H1 (cell line): ENCODE measurements around the gene CLDN9. TPM values are rescaled to one million over a fixed set of nuclear protein-coding genes. Genes with fewer than 3 reads are reported as not detected.

ENCODE experiments used
- EZH2 ChIP-seq: fragments of 200-600 bp; sonication (generic); IDR thresholded peaks from 2 replicates; pipeline ENCODE4 v1.7.1; 2012; ENCODE audit warnings: low read depth, mild to moderate bottlenecking, moderate library complexity, low read length, inconsistent platforms; ENCODE audit not compliant: severe bottlenecking
- SIX5 ChIP-seq: IDR thresholded peaks from 2 replicates; pipeline ENCODE4 v1.6.1; 2011; ENCODE audit warnings: mild to moderate bottlenecking, low read depth, low read length
- SUZ12 ChIP-seq: fragments of 200-600 bp; sonication (generic); IDR thresholded peaks from 2 replicates; pipeline ENCODE4 v1.6.1; 2012; ENCODE audit warnings: mild to moderate bottlenecking, inconsistent platforms, low read length, moderate library complexity, mixed read lengths
- TAF7 ChIP-seq: optimal IDR thresholded peaks from 2 replicates; pipeline ENCODE3; 2011; ENCODE audit warnings: low read depth, mild to moderate bottlenecking, inconsistent platforms, low read length, moderate library complexity, borderline replicate concordance
- polyA plus RNA-seq, 7 experiments: library from polyadenylated mRNA; depleted of rRNA in 3 of 7; stranded (reverse) in 5 of 7; unstranded in 2 of 7; fragments of >200 nt in 5 of 7; fragments of 200-250 nt in 2 of 7; gene quantifications; 1 replicate in 5 of 7; 2 replicates in 1 of 7; 4 replicates in 1 of 7; pipeline versions ENCODE4 v1.2.1 to v1.2.3, GENCODE V29; 2011 to 2013; ENCODE audit warnings: missing spikeins in 2 of 7, mixed read lengths in 2 of 7
- total RNA-seq: library from RNA; stranded (reverse); fragmentation: NEBNext Ultra II Directional; extraction: Animal tissue kit (Norgen Biotek cat#: 25700); gene quantifications from 2 replicates; pipeline ENCODE4 v1.2.1, GENCODE V29; 2021

CLDN9 gene
- total and polyA plus RNA-seq, 2 of the 8 experiments (the other 6 are each of a cell fraction or from before 2014, with no cell fraction given): 0.60 to 0.89 TPM

DNA sequence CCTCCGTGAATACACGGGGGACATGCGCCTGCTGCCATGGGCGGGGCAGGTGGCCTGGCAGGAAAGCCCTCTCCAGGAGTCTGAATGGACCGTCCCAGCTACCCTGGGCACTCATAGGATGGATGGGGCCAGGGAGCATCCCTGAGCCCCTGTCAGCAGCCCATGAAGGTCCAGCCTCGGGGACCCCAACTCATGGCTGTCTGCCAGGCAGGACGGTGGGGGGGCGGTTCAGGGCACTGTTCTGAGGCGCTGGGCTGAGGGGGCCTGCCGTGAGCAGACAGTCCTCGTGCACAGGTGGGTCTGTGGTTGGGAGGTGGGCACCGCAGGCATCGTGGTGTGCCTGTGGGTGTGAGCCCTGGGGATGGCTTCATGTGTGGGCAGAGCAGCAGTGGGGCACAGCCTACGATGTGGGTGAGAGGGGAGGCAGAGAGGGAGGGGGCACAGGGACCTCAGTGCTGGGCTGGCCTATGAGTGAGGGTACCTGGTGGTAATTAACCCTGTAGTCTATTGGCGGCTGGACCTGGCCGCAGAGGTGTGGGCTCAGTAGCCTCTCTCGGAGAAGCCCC, 26.0 kb upstream of the CLDN9 start (continued):
- TF ChIP-seq TAF7 (no peak), EZH2 (no peak), SIX5 (no peak), SUZ12 (no peak)
